GM21423 (cell line): ENCODE measurements around the gene ACOX3.
"Not testable (repeated sequence)": the region's sequence is repeated elsewhere in the genome, so short reads cannot be mapped to it uniquely, and the experiment has no call there.

Experiments
- ATAC-seq: cut with Tn5 transposase; IDR thresholded peaks from one replicate; pipeline ENCODE4 v1.9.1; 2021; ENCODE audit warnings: mild to moderate bottlenecking, moderate library complexity; ENCODE audit not compliant: unreplicated experiment

ACOX3 gene

GRCh38 chr4:8435656-8436121 is 4.8 kb downstream of the ACOX3 start:
- peak; percentile 51 for ATAC-seq

GRCh38 chr4:8434251-8435073 is 6.1 kb downstream of the ACOX3 start:
- ATAC-seq: no peak

GRCh38 chr4:8433136-8433535 is 7.4 kb downstream of the ACOX3 start:
- ATAC-seq: no peak

GRCh38 chr4:8431553-8431952 is 9.0 kb downstream of the ACOX3 start:
- ATAC-seq: no peak

GRCh38 chr4:8428288-8429097 is 12.0 kb downstream of the ACOX3 start:
- ATAC-seq: peak; percentile 91

- ATAC-seq: peak; percentile 56
These were observed 12.7 kb downstream of the ACOX3 start for GRCh38 chr4:8427761-8428287.

- ATAC-seq: no peak
These were observed 13.3 kb downstream of the ACOX3 start for GRCh38 chr4:8427262-8427661.

GRCh38 chr4:8422786-8423185 is 17.7 kb downstream of the ACOX3 start:
- ATAC-seq: no peak

- no peak for ATAC-seq
These were observed 18.2 kb downstream of the ACOX3 start for GRCh38 chr4:8422327-8422726.

- not testable (repeated sequence) for ATAC-seq
These were observed 20.4 kb downstream of the ACOX3 start for GRCh38 chr4:8420151-8420550.

- ATAC-seq: peak; percentile 74
These were observed 21.1 kb downstream of the ACOX3 start for GRCh38 chr4:8419222-8420041.

GRCh38 chr4:8417071-8417614 is 23.4 kb downstream of the ACOX3 start:
- ATAC-seq: no peak

GRCh38 chr4:8414377-8414776 is 26.1 kb downstream of the ACOX3 start:
- no peak for ATAC-seq

GRCh38 chr4:8412288-8412687 is 28.2 kb downstream of the ACOX3 start:
- no peak for ATAC-seq

- ATAC-seq: no peak
These were observed 29.0 kb downstream of the ACOX3 start for GRCh38 chr4:8411351-8412180.

GRCh38 chr4:8410641-8411271 is 29.8 kb downstream of the ACOX3 start:
- no peak for ATAC-seq

GRCh38 chr4:8410066-8410625 is 30.4 kb downstream of the ACOX3 start:
- no peak for ATAC-seq

GRCh38 chr4:8409264-8410065 is 31.1 kb downstream of the ACOX3 start:
- no peak for ATAC-seq
